Measurements from ENCODE around the gene OR4F17.
"Not testable (repeated sequence)": the region's sequence is repeated elsewhere in the genome, so short reads cannot be mapped to it uniquely, and the experiment has no call there.

The OR4F17 gene

GRCh38 chr19:106804-107203 lies at the start of gene OR4F17:
TSS of gene OR4F17 (plus strand) at chr19:107104. CDS start at chr19:110679, 3,575 bp downstream.
- DNase-seq = not testable (repeated sequence)

- DNase-seq = not testable (repeated sequence)
Observed at GRCh38 chr19:70793-71192, 36.1 kb upstream of the OR4F17 start.

- DNase-seq = not testable (repeated sequence)
Observed at GRCh38 chr19:82864-83263, 24.0 kb upstream of the OR4F17 start.

GRCh38 chr19:83626-84025 lies 23.3 kb upstream of the OR4F17 start:
- DNase-seq = not testable (repeated sequence)

- DNase-seq = not testable (repeated sequence)
Observed at GRCh38 chr19:90678-91077, 16.2 kb upstream of the OR4F17 start.

- not testable (repeated sequence) for DNase-seq
Observed at GRCh38 chr19:94794-95193, 12.1 kb upstream of the OR4F17 start.

GRCh38 chr19:97647-98046 lies 9.3 kb upstream of the OR4F17 start:
- not testable (repeated sequence) for DNase-seq

GRCh38 chr19:120443-121140 lies 13.7 kb downstream of the OR4F17 start:
- not testable (repeated sequence) for DNase-seq
